ENCODE data around the gene NEXMIF. TPM values are rescaled to one million over a fixed set of nuclear protein-coding genes. Genes with fewer than 3 reads are reported as not detected.

NEXMIF gene
- total RNA-seq, 1 donor from 2014 or later: 2.8 TPM

DNA sequence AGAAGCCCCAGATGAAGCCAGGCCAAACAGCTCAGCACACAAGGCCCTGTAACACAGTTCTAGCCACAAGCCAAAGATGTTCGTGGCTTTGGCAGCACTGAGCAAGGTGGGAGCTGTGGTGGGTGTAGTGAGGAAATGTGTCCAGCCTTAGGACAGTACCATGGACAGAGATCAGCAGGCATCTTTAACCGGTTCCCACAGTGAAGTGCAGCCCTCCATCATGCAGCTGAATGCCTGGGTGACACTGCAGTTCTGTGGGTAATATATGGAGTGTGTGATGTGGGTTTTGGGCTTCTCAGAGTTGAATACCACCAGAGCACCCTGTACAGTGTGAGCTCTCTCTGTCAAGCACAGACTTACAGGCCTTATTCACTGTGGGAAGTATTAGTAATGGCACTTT lies 6.0 kb upstream of the NEXMIF start:
- DNase-seq (ENCODE audit: low spot score): peak; percentile 20
- no peak overlapping the region for H3K9ac ChIP-seq
- H2AFZ ChIP-seq (replicated peaks): no peak overlapping the region
- H3F3A ChIP-seq (ENCODE audit: low read depth): no peaks in the 10 kb centered on the region
- no peak overlapping the region for H3K4me3 Mint-ChIP-seq
- no peak for TF ChIP-seq EZH2 (IDR thresholded peaks at IDR 0.05)
- no peak for TF ChIP-seq EZH2phosphoT487 (IDR thresholded peaks at IDR 0.05)
- TF ChIP-seq CTCF (IDR thresholded peaks at IDR 0.05): no peak
- no peaks in the 10 kb centered on the region for H3K36me3 ChIP-seq
- H3K4me3 ChIP-seq: no peak overlapping the region
- peaks cover 7% of the 10 kb centered on the region for H3K27me3 ChIP-seq
- no peaks in the 10 kb centered on the region for H3K4me1 ChIP-seq
- no peaks in the 10 kb centered on the region for H4K20me1 ChIP-seq (ENCODE audit: low read depth)
- no peaks in the 10 kb centered on the region for H3K36me3 Mint-ChIP-seq
- no peak overlapping the region for H3K27ac Mint-ChIP-seq
- H3K79me2 ChIP-seq (ENCODE audit: low read depth): no peaks in the 10 kb centered on the region
- no peak overlapping the region for H3K27ac ChIP-seq
- H3K9me3 Mint-ChIP-seq: no peaks in the 10 kb centered on the region
- H3K27me3 Mint-ChIP-seq (ENCODE audit: insufficient read depth, low read depth): peaks cover 3% of the 10 kb centered on the region
- no peak overlapping the region for H3K4me2 ChIP-seq
- no peaks in the 10 kb centered on the region for H3K4me1 Mint-ChIP-seq
- H3K9me3 ChIP-seq (ENCODE audit: low read depth): no peaks in the 10 kb centered on the region

DNA sequence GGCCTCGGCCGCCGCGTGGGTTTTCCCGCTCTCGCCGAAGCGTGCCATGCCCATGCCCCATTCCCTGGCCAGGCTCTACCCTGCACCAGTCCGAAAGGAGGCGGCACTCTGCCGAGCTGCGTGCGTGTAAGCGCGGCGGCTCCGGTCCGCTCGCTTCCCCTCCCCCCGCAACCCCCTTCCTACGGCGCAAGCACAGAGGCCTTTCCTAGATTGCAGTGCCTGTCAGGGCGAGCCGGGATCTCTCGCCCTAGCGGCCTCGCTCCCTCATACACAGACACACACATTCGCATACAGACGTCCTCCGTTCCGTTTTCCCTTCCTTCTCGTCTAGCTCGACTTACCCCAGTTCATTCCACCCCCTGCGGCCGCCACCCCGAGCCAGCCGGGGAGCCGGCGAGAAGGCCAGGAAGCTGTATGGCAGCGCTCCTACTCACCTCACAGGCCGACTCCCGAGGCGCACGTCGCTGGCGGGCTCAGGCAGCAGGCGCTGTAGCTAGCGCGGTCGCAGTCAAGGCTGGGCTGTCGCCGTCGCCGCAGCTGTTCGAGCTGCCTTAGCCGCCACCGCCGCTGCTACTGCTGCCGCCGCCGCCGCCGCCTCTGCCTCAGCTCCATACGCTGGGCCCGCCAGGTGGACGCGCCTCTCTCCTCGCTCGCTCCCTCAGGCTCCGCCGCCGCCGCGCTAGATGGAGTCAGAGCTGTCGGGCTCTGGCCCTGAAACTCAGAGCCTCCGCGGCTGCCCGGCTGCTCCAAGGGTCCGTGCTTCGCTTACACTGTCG lies 615 bp downstream of the NEXMIF start:
- peak; percentile 52 for DNase-seq (ENCODE audit: low spot score)
- peaks cover 9% of the 10 kb centered on the region for H3K9me3 Mint-ChIP-seq
- peaks cover 4% of the 10 kb centered on the region for H3K27me3 Mint-ChIP-seq (ENCODE audit: insufficient read depth, low read depth)
- Histone ChIP-seq H3K79me2 (ENCODE audit: low read depth) (no peaks in the 10 kb centered on the region), H3F3A (ENCODE audit: low read depth) (peaks cover 15% of the 10 kb centered on the region), H3K27ac (no peak overlapping the region), H3K4me1 (no peaks in the 10 kb centered on the region), H2AFZ (replicated peaks) (peak overlapping the region; percentile 97), H3K9ac (no peak overlapping the region), H3K27me3 (peaks cover 37% of the 10 kb centered on the region), H4K20me1 (ENCODE audit: low read depth) (no peaks in the 10 kb centered on the region), H3K4me2 (peak overlapping the region; percentile 79), H3K4me3 (peak overlapping the region; percentile 62), H3K9me3 (ENCODE audit: low read depth) (no peaks in the 10 kb centered on the region), H3K36me3 (no peaks in the 10 kb centered on the region)
- TF ChIP-seq EZH2 (IDR thresholded peaks at IDR 0.05): peak; percentile 46
- no peak for TF ChIP-seq CTCF (IDR thresholded peaks at IDR 0.05)
- H3K27ac Mint-ChIP-seq: peak overlapping the region; percentile 96
- peak overlapping the region; percentile 92 for H3K4me3 Mint-ChIP-seq
- no peaks in the 10 kb centered on the region for H3K36me3 Mint-ChIP-seq
- no peaks in the 10 kb centered on the region for H3K4me1 Mint-ChIP-seq

DNA sequence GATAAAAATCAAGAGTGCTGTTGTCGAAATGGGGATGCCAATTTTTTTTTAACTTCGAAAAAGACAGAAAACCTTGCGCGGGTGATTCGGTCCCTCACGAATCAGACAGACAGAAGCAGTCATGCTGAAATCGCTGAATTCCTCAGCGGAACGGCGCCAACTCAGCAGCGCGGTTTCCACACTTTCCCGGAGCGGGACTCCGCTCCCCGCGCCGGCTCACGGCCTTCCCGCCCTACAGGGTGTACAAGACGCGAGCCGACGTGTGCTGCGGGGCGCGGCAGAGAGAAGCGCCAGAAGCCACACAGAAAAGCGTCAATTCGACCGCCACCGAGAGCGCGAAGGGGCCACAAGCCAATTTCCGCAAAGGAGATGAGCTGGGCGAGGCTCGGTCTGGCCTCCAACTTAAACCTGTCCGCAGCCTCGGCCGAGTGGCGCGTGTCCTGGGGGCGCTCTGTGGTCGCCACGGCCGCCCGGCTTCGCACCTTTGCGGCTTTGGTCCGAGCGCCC lies 1.3 kb downstream of the NEXMIF start:
- peaks cover 15% of the 10 kb centered on the region for H3F3A ChIP-seq (ENCODE audit: low read depth)
- H3K9me3 Mint-ChIP-seq: peaks cover 9% of the 10 kb centered on the region
- H2AFZ ChIP-seq (replicated peaks): peak overlapping the region; percentile 97
- no peaks in the 10 kb centered on the region for H3K4me1 ChIP-seq
- H3K9ac ChIP-seq: no peak overlapping the region
- no peaks in the 10 kb centered on the region for H3K4me1 Mint-ChIP-seq
- peak overlapping the region; percentile 62 for H3K4me3 ChIP-seq
- H4K20me1 ChIP-seq (ENCODE audit: low read depth): no peaks in the 10 kb centered on the region
- peaks cover 37% of the 10 kb centered on the region for H3K27me3 ChIP-seq
- peaks cover 4% of the 10 kb centered on the region for H3K27me3 Mint-ChIP-seq (ENCODE audit: insufficient read depth, low read depth)
- peak overlapping the region; percentile 79 for H3K4me2 ChIP-seq
- DNase-seq (ENCODE audit: low spot score): peak; percentile 50
- TF ChIP-seq EZH2phosphoT487 (IDR thresholded peaks at IDR 0.05) (no peak), EZH2 (IDR thresholded peaks at IDR 0.05) (peak; percentile 41)
- no peaks in the 10 kb centered on the region for H3K36me3 ChIP-seq
- H3K79me2 ChIP-seq (ENCODE audit: low read depth): no peaks in the 10 kb centered on the region
- H3K27ac Mint-ChIP-seq: no peak overlapping the region
- peak overlapping the region; percentile 92 for H3K4me3 Mint-ChIP-seq
- H3K36me3 Mint-ChIP-seq: no peaks in the 10 kb centered on the region
- no peaks in the 10 kb centered on the region for H3K9me3 ChIP-seq (ENCODE audit: low read depth)
- no peak overlapping the region for H3K27ac ChIP-seq

Measured in neural progenitor cell (in vitro differentiated cells).